Measurements from ENCODE around the gene DNAH1. TPM values are rescaled to one million over a fixed set of nuclear protein-coding genes. Genes with fewer than 3 reads are reported as not detected.

Gene DNAH1
- total RNA-seq, 1 donor from 2014 or later = 2.6 TPM

DNA sequence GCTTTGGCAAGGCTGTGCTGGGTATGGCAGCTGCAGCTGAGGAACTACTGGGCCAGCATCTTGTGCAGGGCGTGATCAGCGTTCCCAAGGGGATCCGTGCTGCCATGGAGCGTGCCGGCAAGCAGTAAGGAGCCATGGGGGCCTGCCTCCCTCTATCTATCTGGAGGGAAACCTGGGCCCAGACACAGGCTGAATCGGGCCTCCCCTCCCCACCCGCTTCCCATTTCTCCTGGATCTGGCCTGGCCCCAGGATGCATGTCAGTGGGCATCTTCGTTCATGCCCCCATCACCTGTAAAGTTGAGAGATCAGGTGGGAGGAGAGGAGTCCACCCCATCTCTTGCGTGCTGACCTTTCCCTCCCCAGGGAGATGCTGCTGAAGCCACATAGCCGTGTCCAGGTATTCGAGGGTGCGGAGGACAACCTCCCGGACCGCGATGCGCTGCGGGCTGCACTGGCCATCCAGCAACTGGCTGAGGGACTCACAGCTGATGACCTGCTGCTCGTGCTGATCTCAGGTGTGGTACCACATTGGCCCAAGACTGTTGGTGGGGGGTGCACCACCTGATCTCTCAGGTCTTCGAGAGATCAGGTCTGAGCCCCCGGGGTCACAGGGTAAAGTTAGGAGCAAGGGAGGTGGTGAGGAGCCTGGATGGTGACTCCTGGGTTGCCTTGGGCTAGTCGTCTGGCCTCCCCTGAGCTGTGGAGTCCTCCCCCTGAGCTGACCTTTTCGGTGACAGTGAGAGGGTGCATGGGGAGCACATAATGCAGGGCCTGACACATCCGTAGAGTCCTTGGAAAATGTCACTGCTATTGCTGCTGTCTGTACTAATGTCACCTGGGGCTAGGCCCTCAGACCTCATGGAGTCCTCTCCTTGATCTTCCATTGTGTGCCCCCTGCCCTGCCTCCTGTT is 25.3 kb upstream of the DNAH1 start:
- no peak for DNase-seq (ENCODE audit: low read depth in 2 of 2)

DNA sequence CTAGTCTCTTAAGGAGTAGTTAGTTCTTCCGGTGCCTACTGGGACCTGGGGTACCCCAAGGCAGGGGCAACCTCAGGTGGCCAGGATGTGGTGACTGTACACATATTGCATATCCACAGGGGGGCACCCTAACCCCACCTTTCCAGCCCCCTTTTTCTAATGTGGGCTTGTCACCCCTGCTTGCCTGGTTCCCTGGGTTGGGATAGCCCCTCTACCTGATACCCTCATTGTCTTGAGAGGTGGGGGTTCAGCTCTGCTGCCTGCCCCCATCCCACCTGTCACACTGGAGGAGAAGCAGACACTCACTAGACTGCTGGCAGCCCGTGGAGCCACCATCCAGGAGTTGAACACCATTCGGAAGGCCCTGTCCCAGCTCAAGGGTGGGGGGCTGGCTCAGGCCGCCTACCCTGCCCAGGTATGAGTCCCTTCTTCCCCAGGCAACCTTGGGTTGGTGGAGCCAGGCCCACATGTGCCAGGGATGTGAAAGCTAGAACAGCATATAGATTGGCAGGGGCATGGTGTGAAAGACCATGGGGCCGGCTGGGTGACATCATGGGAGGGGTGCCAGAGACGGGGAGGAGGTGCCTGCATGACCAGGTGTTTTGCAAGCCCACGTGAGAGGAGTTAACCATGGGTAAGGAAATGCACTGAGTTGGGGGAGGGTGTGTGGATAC is 24.5 kb upstream of the DNAH1 start:
- DNase-seq (ENCODE audit: low read depth in 2 of 2) = peak in 1 of 2 donors; percentile 40

DNA sequence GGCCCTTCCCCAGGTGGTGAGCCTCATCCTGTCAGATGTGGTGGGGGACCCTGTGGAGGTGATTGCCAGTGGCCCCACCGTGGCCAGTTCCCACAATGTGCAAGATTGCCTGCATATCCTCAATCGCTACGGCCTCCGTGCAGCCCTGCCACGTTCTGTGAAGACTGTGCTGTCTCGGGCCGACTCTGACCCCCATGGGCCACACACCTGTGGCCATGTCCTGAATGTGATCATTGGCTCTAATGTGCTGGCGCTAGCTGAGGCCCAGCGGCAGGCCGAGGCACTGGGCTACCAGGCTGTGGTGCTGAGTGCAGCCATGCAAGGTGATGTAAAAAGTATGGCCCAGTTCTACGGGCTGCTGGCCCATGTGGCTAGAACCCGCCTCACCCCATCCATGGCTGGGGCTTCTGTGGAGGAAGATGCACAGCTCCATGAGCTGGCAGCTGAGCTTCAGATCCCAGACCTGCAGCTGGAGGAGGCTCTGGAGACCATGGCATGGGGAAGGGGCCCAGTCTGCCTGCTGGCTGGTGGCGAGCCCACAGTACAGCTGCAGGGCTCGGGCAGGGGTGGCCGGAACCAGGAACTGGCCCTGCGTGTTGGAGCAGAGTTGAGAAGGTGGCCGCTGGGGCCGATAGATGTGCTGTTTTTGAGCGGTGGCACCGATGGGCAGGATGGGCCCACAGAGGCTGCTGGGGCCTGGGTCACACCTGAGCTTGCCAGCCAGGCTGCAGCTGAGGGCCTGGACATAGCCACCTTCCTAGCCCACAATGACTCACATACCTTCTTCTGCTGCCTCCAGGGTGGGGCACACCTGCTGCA is 23.7 kb upstream of the DNAH1 start:
- DNase-seq (ENCODE audit: low read depth in 2 of 2) = no peak

DNA sequence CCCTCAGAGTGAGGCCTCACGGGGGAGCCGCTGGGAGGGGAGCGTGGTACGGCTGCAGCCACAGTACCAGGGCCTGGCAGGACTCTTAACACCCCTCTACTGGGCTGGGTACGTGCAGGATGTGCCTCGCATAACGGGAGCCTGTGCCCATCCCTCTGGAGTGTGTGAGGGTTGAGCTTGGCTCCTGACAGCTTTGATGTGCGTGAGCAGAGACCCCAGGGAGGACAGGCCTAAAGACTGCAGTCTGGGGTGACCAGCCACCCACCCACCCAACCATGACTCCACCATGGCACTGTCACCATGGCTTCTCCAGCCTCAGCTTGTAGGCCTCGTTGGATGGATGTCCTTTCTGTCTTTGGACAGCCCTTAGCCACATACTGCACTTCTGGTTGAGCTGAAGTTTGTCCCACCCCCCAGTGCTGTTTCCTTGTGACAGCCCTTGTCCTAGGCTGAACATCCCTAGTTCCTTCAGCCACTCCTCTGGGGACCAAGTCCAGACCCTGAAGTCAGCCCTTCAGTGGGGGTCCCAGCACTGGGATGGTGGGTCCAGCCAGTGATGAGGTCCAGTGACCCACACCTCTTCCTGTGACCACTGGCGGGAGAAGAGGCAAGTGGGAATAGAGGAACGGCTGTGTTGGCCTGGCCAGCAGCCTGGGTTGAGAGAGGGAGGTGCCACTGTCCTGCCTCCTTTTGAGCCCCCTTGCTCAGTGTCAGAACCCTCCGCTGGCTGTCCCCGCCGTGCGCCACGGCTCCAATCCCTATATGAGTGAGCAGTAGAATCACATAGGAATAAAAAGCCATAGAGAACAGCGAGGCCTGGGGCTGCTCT is 22.4 kb upstream of the DNAH1 start:
- no peak for DNase-seq (ENCODE audit: low read depth in 2 of 2)

DNA sequence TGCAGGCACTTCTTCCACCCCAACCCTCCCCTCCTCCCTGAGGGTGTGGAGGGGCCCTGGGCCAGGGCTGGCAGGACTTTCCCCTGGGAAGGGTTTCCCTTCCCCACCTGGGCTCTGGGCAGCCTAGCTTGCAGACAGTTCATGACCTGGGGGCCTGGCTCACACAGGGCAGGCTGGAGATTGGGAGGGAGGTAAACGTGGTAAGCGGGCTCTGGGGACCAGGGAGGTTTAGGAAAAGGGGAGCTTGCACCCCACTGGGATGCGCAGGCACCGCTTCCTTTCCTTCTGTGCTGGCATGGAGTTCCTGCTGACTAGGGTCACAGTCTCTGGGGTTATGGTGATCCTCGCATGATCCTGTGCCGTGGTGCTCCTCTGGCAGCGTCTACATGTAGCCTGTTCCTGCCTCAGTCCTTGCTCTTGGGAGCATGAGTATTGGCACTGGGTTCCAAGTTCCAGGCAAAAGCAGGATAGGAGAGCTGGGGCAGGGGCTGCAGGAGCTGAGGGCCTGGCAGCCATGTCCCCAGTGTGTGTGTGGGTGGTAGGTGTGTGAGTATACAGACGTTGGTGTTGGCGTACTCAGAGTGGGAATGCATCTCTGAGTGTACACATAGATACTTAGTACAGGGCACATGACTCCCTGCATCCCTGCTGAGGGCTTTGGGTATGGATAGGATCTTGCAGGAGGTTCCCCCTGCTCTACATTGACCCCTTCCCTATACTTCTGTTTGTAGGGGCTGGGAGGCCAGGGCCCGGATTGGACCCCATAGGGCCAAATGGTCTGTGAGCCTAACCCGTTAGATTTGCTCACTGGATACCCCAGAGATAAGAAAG is 21.6 kb upstream of the DNAH1 start:
- DNase-seq (ENCODE audit: low read depth in 2 of 2) = no peak

DNA sequence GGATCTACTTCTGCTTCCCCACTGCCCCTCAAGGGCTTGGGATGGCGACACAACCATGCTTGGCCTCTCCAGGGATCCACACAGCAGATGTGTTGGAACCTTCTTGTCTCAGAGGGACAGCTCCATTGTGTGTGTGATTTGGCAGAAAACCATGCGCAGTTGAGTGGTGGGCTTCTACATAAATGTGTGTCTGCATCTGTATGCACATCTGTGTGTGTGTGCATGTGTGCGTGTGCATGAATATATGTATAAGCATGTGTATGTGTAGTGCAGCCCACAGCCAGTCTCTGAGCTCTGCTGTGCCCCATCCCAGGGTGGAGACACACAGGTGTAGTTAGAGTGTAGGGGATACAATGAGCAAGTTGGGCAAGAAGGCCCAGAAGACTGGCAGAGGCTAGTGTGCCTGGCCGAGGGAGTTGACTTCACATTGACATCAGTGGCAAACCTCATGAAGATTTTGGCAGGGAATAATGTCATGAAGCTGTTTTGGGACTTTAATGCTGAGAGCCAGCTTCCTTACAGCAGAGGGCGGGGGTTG is 20.4 kb upstream of the DNAH1 start:
- no peak for DNase-seq (ENCODE audit: low read depth in 2 of 2)

DNA sequence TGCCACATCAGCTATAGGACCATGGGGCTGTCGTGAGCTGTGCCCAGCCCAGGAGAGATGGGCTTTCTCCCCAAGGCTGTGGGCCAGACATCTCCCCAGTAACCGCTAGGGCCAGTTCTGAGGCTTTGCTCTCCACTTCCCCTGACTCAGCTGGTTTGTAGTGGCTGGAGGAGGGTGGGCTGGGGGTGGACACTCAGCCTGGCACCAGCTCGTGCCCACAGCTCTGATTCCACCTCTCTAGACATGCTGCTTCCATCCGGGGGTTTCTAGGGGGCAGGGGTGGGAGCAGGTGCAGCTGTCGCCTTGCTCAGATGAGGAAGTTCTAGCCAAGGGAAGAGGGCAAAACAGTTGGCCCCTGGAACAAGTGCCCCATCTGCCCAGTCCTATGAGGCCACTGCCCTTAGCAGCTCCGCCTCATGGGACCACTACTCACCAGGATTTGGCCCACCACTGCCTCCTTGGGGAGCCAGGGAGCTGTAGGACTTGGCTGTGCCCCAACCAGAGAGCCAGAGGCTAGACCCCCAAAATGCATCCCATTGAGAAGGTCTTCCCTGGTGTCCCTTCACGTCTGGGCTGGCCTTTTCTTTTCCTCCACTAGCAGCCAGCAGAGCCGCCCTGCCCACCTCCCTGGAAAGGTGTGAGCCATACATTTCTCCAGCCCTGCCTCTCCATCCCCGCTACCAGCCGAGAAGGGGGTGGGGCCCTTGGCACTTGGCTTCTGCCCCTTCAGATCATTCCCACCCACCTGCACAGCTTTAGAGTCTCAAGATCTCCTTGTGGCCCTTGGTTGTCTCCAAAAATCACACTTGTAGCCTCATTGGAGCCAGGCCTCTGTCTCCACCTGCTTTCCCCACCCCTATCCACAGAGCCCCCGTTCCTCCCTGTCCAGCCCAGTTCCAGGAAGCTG is 18.6 kb upstream of the DNAH1 start:
- no peak for DNase-seq (ENCODE audit: low read depth in 2 of 2)

DNA sequence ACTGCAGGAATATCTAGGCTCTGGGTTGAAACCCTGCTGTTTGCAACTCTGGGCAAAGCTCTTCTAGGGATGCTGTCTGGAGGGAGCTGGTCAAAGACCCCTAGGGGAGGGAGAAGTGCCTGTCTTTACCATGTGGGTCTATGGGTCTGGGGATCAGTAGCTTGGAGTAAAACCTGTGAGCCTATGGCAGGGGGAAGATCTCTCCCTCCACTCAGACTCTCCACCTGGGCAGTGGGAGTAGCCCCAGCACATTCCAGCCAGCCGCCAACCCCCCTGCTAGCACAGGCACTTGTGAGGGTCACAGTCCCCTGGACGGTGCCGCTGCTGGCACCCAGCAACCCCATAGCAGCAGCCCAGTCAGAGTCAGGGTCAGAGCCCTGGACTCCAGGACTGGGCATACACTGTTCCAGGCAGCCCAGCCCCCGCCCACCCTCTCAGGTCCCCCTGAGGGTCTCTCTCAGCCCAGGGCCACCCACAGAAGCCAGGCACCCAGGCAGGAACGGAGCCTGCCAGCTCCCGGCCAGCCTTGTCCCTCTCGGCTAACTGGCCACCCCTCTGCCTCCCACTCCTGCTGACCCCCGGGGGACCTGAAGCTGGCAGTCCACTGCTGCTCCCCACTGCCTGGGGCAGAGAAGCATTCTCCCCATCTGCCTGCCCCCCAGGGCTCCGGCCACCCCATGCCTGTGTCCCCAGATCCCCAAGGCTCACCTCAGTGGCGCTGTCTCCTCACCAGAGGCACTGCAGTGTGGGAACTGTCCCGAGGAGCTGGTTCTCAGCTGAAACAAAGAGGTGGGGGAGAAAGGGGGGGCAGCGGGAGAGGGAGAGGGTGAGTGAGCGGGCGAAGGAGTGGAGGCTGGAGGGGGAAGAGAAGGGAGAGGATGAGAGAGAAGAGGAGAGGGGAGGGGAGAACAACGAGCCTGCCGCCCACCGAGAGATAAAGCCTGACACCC is 17.7 kb upstream of the DNAH1 start:
- no peak for DNase-seq (ENCODE audit: low read depth in 2 of 2)

DNA sequence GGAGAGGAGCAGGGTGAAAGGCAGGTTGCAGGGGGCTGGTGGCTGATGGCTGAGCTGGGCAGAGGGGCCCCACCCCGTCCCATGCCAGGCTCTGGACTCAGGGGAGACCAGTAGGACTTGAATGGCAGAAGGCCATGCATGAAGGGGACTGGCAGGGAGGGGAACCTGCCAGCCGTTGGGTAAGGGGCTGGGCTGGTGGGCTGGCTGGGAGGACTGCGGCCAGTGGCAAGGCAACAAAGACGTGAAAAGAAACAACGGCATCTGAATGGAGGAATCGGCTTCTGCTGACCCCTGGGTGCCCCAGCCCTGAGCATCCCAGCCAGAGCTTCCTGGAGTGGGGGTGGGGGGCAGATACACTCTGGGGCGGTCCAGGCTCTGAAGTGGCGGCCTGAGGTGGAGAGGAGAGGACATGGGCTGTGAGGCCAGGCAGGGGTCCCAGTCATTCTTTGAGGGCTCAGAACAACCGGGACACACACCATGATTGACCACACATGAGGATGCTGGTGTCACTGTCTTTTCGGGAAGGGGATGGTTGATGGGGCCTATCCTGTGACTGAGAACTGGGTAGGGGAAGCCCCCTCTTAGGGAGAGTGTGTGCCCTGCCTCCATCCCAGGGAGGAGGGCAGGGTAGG is 16.8 kb upstream of the DNAH1 start:
- no peak for DNase-seq (ENCODE audit: low read depth in 2 of 2)

DNA sequence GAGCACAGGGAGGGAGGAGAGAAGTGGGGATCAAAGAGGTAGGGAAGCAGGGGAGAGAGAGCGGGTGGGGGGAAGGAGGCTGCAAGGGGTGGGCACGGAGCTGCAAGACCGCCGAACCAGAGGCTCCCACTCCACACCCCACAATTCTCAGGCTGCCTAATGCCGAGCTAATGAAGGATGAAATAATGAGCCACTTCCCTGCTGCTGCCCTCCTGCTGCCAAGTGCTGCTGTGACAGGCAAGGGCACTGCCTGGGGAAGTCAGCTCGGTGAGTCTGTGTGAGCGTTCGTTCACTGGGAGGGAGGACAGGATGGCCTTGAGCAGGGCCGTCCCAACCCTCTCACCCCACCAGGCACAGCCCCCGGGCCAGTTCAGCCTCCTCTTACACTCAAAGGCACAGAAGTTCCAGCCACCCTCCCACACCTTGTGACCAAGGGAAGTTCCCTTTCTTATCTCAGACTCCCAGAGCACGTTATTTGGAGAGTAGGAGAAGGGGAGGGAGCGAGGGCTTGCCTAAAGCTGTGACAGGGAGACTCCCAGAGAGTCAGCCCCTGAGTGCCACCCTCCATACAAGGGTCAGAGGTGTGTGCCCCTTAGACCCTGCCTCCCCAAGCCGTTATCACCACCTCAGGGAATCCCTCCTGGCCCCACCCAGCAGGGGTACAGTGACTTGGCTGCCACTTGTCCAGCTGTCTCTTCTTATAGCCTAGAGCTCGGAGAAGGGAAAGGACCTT is 16.1 kb upstream of the DNAH1 start:
- peak; percentile 45 to 58 for DNase-seq (ENCODE audit: low read depth in 2 of 2)

DNA sequence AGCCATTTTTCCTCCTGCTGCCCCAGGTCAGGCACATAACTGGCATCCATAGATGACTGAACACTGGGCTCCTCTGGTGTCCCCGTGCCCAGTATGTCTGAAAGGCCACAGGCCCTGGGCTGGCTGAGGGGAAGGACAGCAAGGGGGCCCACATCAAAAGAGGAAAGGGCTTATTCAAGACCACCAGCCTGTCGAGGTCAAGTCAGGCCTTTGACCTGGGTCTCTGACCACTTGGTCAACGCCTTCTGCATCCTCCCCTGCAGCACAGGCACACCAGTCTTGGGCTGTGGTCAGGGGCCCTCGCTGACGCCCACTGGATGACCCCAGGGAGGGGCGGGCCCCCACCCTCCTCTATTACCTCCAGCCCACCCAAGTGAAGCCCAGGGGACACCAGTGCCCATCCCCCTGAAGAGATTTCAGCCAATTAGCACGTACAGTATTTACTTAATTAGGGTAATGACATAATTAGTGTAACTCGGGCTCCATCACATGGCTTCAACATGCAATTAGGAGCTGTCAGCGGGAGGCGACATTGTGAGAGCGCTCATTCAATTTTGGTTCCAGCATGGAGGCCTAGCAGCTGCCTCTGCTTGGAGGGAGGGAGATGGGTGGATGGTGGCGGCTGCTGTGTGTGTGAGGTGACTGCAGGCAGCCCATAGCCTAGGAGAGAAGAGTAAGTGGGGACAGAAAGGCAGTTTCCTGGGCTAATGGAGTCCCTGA is 13.5 kb upstream of the DNAH1 start:
- no peak for DNase-seq (ENCODE audit: low read depth in 2 of 2)

DNA sequence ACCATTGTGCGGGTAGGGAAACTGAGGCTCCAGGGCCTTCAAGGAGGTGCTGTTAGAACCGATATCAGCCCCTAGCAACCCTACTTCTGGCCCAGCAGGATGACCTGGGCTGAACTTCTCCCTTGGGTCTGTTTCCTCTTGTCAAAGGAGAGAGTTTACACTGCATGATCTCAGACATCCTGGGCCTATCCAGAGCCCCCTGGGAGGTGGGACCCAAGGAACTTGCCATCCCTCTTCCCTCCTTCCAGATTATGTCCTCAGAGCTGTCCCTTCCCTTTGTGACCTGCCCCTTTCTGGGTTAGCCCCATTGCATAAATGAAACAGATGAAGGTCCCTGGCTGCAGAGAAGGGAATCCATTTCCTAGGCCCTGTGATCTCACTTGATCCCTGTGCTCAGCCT is 12.3 kb upstream of the DNAH1 start:
- DNase-seq (ENCODE audit: low read depth in 2 of 2) = no peak

DNA sequence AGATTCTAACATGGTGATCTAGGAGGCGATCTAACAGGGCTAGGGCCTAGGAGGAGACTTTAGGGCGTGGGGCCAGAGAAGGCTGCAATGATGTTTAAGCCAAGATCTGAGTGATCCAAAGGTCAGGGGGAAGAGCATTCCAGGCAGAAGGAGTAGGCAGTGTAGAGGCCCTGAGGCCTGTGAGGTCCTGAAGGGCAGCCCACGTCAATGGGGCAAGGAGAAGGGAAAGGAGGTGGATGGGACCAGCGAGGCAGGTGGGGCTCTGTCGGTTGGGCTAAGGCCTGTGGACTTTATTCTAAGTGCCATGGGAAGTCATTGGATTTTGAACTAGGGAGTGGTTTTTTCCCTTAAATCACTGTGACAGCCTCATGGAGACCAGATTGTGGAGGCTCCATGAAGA is 10.2 kb upstream of the DNAH1 start:
- no peak for DNase-seq (ENCODE audit: low read depth in 2 of 2)

DNA sequence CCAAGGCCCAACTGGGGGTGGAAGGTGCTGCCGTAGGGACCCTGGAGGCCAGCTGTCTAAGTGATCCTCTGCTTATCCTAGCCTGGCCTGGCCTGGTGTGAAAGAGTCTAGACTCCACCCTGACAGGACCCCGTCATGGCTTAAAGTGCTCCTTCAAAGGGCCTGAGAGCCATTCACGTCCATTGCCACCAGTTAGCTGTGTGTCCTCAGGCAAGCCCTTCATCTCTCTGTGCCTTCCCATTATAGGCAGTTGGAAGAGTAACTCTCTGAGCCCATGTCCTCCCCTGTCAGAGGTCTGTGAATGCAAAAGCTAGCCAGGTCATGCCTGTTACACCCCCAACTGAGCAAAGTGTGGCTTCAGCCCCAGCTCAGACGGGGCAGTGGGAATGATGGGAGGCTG is 9.1 kb upstream of the DNAH1 start:
- no peak for DNase-seq (ENCODE audit: low read depth in 2 of 2)

DNA sequence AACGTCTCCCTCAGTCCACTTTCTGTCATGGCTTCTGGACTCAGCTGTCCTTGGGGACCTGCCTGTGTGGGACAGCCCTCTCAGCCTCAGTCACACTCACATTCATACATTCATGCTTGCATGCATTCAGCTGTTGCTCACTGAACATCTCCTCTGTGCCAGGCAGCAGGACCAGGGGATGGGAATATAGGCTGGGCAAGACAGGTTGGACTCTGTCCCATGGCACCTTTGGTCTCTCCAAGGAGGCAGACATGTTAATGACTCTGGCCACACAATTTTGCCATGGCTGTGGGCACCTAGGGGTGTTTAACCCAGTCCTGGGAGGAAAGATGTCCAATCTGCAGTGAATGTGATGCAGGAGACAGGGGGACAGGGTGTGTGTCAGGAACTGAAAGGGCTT is 7.8 kb upstream of the DNAH1 start:
- no peak for DNase-seq (ENCODE audit: low read depth in 2 of 2)
